Endothelial cell of umbilical vein (primary cell): Measurements from ENCODE around the gene LRIG1.
A peak's percentile ranks its signal among the peaks of the same experiment; 100 is the strongest.

Experiments
- CTCF ChIP-seq, 2 donors: IDR thresholded peaks; 1 replicate in 1 of 2; 2 replicates in 1 of 2; pipeline ENCODE4 v1.5.1; 2011; ENCODE audit warnings: low read length in 2 of 2, mild to moderate bottlenecking in 2 of 2, moderate library complexity in 2 of 2, control low read depth in 1 of 2, inconsistent platforms in 1 of 2, low read depth in 1 of 2; ENCODE audit not compliant: insufficient read depth in 1 of 2; ENCODE audit errors: extremely low read depth in 1 of 2
- EZH2 ChIP-seq: IDR thresholded peaks from 2 replicates; pipeline ENCODE4 v1.6.1; 2012; ENCODE audit warnings: borderline replicate concordance, low read depth, mild to moderate bottlenecking, moderate library complexity, low read length, inconsistent platforms; ENCODE audit not compliant: severe bottlenecking
- MYC ChIP-seq: IDR thresholded peaks from one replicate; pipeline ENCODE4 v1.6.1; 2011; ENCODE audit warnings: mild to moderate bottlenecking, low read depth, low read length
- POLR2A ChIP-seq: IDR thresholded peaks from 2 replicates; pipeline ENCODE4 v1.6.1; 2012; ENCODE audit warnings: low read depth, mild to moderate bottlenecking, control low read depth, low read length
- POLR2AphosphoS5 ChIP-seq: IDR thresholded peaks from 2 replicates; pipeline ENCODE4 v1.6.1; 2012; ENCODE audit warnings: low read depth, mild to moderate bottlenecking, control low read depth, low read length, moderate library complexity; ENCODE audit not compliant: insufficient read depth

- TF ChIP-seq POLR2A, result no peak
- TF ChIP-seq CTCF (IDR thresholded peaks at IDR 0.05; ENCODE audit: extremely low read depth in 1 of 2, insufficient read depth in 1 of 2, low read depth in 1 of 2, low read length in 2 of 2), result peak; percentile 80 to 94
- TF ChIP-seq POLR2AphosphoS5, result no peak
- TF ChIP-seq MYC, result peak; percentile 51
- no peak for TF ChIP-seq EZH2
Observed at GRCh38 chr3:66407611-66408218, 93.1 kb downstream of the LRIG1 start.
